Activated B cell treated with CpG ODN at 0.5 μM for 24 hours (primary cell): ENCODE results near the gene WDR49. TPM values are rescaled to one million over a fixed set of nuclear protein-coding genes. Genes with fewer than 3 reads are reported as not detected.

Experiments used
- ATAC-seq: fragments of 200-7000 bp; cut with Tn5 transposase; one replicate; pipeline ENCODE4 v1.10.0; 2021; ENCODE audit warnings: low read depth, mild to moderate bottlenecking, moderate library complexity
- CTCF ChIA-PET: fragments of 350-600 bp; sonication (Branson Sonifier 250); formaldehyde crosslinking; loops from one replicate; lab custom pipeline; 2021; ENCODE audit warnings: antibody characterized with exemption; lab: Charles Lee
- POLR2A ChIA-PET: fragments of 350-600 bp; sonication (Branson Sonifier 250); formaldehyde crosslinking; loops from one replicate; lab custom pipeline; 2021; ENCODE audit warnings: antibody characterized with exemption; lab: Charles Lee
- DNase-seq: peaks from one replicate; pipeline ENCODE4 v3.0.0; 2022
- H3K27ac Mint-ChIP-seq: one replicate; pipeline ENCODE4 v1.8.0; 2020; ENCODE audit warnings: mixed read lengths
- H3K27me3 Mint-ChIP-seq: one replicate; pipeline ENCODE4 v1.8.0; 2021; ENCODE audit warnings: mixed read lengths
- H3K36me3 Mint-ChIP-seq: one replicate; pipeline ENCODE4 v1.8.0; 2021; ENCODE audit warnings: low read depth, mixed read lengths
- H3K4me1 Mint-ChIP-seq: one replicate; pipeline ENCODE4 v1.8.0; 2021; ENCODE audit warnings: mixed read lengths
- H3K4me3 Mint-ChIP-seq: one replicate; pipeline ENCODE4 v1.8.0; 2020; ENCODE audit warnings: mild to moderate bottlenecking, mixed read lengths
- H3K9me3 Mint-ChIP-seq: one replicate; pipeline ENCODE4 v1.8.0; 2020; ENCODE audit warnings: mixed read lengths
- CTCF ChIP-seq: fragments of 200-600 bp; IDR thresholded peaks from one replicate; pipeline ENCODE4 v1.8.0; 2022; ENCODE audit warnings: antibody characterized with exemption, mild to moderate bottlenecking
- intact Hi-C: fragments of 100-400 bp; cut with micrococcal nuclease; formaldehyde crosslinking; loops from one replicate; pipeline ENCODE4 v1.15.1; 2024
- total RNA-seq: library from RNA; stranded (reverse); gene quantifications from 2 replicates; pipeline ENCODE4 v1.2.3, GENCODE V29; 2022

The WDR49 gene
- total RNA-seq, 1 donor from 2014 or later: 0.49 TPM

GRCh38 chr3:167609156-167609555 lies 44.6 kb downstream of the WDR49 start:
- intact Hi-C loops: loop anchor here (5.0 kb wide), 1 partner anchor 73 kb away; no protein-coding TSS in a partner anchor
- no peaks in the 10 kb centered on the region for H3K36me3 Mint-ChIP-seq
- ATAC-seq: no peak
- H3K27ac Mint-ChIP-seq: no peak overlapping the region
- no peak for DNase-seq
- no peak for TF ChIP-seq CTCF
- peaks cover 2% of the 10 kb centered on the region for H3K27me3 Mint-ChIP-seq
- no peak overlapping the region for H3K4me3 Mint-ChIP-seq
- ChIA-PET POLR2A (no interaction called here), CTCF (no interaction called here)
- no peaks in the 10 kb centered on the region for H3K9me3 Mint-ChIP-seq
- H3K4me1 Mint-ChIP-seq: no peaks in the 10 kb centered on the region

- ATAC-seq: no peak
- POLR2A ChIA-PET: no interaction called here
- Mint-ChIP-seq H3K4me1 (no peaks in the 10 kb centered on the region), H3K9me3 (no peaks in the 10 kb centered on the region), H3K27me3 (peaks cover 2% of the 10 kb centered on the region), H3K36me3 (no peaks in the 10 kb centered on the region), H3K4me3 (no peak overlapping the region), H3K27ac (no peak overlapping the region)
- CTCF ChIA-PET: no interaction called here
- no peak for DNase-seq
- intact Hi-C loops: loop anchor here (5.0 kb wide), 1 partner anchor 75 kb away; no protein-coding TSS in a partner anchor
- no peak for TF ChIP-seq CTCF
These were observed 46.9 kb downstream of the WDR49 start for GRCh38 chr3:167606836-167607235.

- no peaks in the 10 kb centered on the region for H3K4me1 Mint-ChIP-seq
- no peak overlapping the region for H3K4me3 Mint-ChIP-seq
- H3K27ac Mint-ChIP-seq: no peak overlapping the region
- H3K36me3 Mint-ChIP-seq: no peaks in the 10 kb centered on the region
- peaks cover 2% of the 10 kb centered on the region for H3K27me3 Mint-ChIP-seq
- DNase-seq (no peak), ATAC-seq (no peak)
- intact Hi-C loops: loop anchor here (5.0 kb wide), 1 partner anchor 76 kb away; no protein-coding TSS in a partner anchor
- TF ChIP-seq CTCF: no peak
- ChIA-PET POLR2A (no interaction called here), CTCF (no interaction called here)
- H3K9me3 Mint-ChIP-seq: no peaks in the 10 kb centered on the region
These were observed 47.9 kb downstream of the WDR49 start for GRCh38 chr3:167605871-167606270.

- no peaks in the 10 kb centered on the region for H3K36me3 Mint-ChIP-seq
- no peak for ATAC-seq
- no peak for TF ChIP-seq CTCF
- H3K4me3 Mint-ChIP-seq: no peak overlapping the region
- DNase-seq: no peak
- CTCF ChIA-PET: no interaction called here
- no peaks in the 10 kb centered on the region for H3K4me1 Mint-ChIP-seq
- H3K27ac Mint-ChIP-seq: no peak overlapping the region
- POLR2A ChIA-PET: no interaction called here
- H3K27me3 Mint-ChIP-seq: no peaks in the 10 kb centered on the region
- intact Hi-C loops: no loop called here
- no peaks in the 10 kb centered on the region for H3K9me3 Mint-ChIP-seq
These were observed 51.7 kb downstream of the WDR49 start for GRCh38 chr3:167602041-167602440.

GRCh38 chr3:167587651-167588050 lies 66.1 kb downstream of the WDR49 start:
- no peaks in the 10 kb centered on the region for H3K36me3 Mint-ChIP-seq
- ChIA-PET CTCF (no interaction called here), POLR2A (no interaction called here)
- ATAC-seq: no peak
- H3K4me1 Mint-ChIP-seq: no peaks in the 10 kb centered on the region
- no peaks in the 10 kb centered on the region for H3K9me3 Mint-ChIP-seq
- intact Hi-C loops: no loop called here
- no peak overlapping the region for H3K27ac Mint-ChIP-seq
- TF ChIP-seq CTCF: no peak
- no peak for DNase-seq
- no peak overlapping the region for H3K4me3 Mint-ChIP-seq
- H3K27me3 Mint-ChIP-seq: no peaks in the 10 kb centered on the region
